ENCODE data around the gene GGT6. TPM values are rescaled to one million over a fixed set of nuclear protein-coding genes. Genes with fewer than 3 reads are reported as not detected.

GGT6 gene
- total RNA-seq, 2 donors from 2014 or later = 158 to 163 TPM

DNA sequence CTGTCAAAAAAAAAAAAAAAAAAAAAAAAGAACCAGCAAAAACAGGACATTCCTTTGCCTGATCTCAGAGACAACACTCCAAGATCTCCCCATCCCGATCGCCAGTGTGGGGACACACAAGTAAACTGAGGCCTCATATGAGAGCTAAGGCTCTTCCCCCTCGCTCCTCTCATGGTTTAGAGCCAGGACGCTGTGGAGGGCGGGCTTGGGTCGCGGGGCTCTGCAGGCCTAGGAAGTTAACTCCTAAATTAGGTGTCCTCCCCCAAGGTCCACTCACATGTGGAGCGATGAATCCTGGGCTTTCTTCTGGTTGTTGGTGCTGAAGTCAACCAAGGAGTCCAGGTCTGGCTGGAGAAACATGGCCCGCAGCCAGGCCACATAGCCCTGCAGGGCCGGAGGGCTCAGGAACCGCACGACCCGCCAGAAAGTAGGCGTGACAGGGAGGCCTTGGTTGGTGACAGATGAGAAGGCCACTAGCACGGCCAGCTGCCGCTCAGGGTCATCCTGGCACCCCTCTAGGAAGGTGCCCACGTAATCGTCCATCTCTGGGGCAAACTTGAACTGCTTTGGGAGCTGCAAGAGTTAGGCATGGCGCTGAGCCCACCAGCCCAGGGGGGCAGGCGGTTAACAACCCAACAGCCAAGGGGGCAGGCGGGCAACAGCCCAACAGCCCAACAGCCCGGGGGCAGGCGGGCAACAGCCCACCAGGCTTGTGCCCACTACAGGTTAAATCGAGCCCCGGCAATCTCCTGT, 10.4 kb downstream of the GGT6 start:
- Histone ChIP-seq H3K9me3 (no peaks in the 10 kb centered on the region), H3K4me1 (peaks cover 9% of the 10 kb centered on the region), H3K27me3 (no peaks in the 10 kb centered on the region), H3K36me3 (peaks cover 26% of the 10 kb centered on the region), H3K4me3 (no peak overlapping the region), H3K9ac (ENCODE audit: low read depth in 2 of 2, low read length in 2 of 2) (no peak overlapping the region), H3K27ac (no peak overlapping the region)
- intact Hi-C loops (cut with DNase I) = no loop called here
- no peak for DNase-seq
- TF ChIP-seq, protein P1, sequence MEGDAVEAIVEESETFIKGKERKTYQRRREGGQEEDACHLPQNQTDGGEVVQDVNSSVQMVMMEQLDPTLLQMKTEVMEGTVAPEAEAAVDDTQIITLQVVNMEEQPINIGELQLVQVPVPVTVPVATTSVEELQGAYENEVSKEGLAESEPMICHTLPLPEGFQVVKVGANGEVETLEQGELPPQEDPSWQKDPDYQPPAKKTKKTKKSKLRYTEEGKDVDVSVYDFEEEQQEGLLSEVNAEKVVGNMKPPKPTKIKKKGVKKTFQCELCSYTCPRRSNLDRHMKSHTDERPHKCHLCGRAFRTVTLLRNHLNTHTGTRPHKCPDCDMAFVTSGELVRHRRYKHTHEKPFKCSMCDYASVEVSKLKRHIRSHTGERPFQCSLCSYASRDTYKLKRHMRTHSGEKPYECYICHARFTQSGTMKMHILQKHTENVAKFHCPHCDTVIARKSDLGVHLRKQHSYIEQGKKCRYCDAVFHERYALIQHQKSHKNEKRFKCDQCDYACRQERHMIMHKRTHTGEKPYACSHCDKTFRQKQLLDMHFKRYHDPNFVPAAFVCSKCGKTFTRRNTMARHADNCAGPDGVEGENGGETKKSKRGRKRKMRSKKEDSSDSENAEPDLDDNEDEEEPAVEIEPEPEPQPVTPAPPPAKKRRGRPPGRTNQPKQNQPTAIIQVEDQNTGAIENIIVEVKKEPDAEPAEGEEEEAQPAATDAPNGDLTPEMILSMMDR (IDR thresholded peaks at IDR 0.05) = no peak

DNA sequence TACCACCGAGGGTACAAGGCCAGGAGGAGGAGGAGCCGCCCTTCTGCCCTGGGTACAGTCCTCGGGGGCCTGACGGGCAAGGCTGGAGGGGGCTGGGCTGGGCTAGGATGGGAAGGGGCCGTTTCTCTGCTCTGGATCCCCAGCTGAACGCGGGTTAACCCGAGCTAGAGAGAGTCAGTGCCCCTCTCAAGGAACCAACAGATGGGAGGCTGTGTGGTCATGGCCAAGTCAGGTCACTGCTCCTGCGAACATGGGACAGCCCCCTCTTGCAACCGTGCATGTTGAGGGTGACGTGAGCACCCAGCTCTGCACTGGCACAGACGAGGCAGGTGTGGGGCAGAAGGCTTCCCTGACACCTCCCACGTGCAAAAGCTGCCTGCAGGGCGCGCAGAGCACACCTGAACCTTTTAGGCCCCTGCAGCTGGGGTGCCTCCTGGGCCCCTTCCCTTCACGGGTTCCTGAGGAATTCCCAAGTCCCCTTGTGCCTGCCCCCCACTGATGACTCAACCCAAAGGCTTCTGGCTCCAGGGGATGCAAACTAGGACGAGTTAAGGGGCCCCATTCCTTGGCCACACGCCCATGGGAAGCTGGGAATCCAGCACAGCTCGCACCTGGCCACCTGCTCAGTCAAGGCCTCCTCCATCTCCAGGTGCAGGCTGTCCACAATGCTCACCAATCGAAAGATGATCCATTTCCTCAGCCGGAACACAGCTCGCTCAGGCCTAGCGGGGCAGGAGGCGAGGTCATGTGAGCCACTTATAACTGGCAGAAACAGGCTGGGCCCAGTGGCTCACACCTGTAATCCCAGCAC, 11.5 kb downstream of the GGT6 start:
- peaks cover under 1% of the 10 kb centered on the region for H3K4me1 ChIP-seq
- intact Hi-C loops (cut with DNase I) = no loop called here
- H3K4me3 ChIP-seq = no peak overlapping the region
- TF ChIP-seq, protein P1 (IDR thresholded peaks at IDR 0.05) = no peak
- peaks cover 31% of the 10 kb centered on the region for H3K36me3 ChIP-seq
- no peak for DNase-seq
- no peak overlapping the region for H3K27ac ChIP-seq
- no peaks in the 10 kb centered on the region for H3K27me3 ChIP-seq
- H3K9ac ChIP-seq (ENCODE audit: low read depth in 2 of 2, low read length in 2 of 2) = no peak overlapping the region
- H3K9me3 ChIP-seq = no peaks in the 10 kb centered on the region

DNA sequence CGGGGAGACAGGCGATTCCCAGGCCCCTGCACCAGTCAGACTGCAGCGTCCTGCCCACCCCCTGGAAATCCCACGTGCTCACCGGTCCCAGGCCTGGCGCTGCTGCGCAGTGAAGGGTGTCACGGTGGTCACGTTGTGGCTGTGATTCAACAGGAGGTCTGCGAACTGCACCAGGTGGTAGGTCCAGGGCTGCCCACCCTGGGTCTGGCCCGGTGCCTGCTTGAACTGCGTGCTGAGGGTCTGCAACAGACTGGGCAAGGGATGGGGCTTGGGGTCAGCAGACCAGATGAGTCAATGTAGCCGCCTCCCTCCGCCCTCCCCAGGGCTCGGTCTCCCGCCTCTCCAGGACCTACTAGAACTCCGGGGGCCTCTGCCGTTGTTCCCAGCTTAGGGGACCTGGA, 12.3 kb downstream of the GGT6 start:
- Histone ChIP-seq H3K9me3 (no peaks in the 10 kb centered on the region), H3K36me3 (peaks cover 31% of the 10 kb centered on the region)

DNA sequence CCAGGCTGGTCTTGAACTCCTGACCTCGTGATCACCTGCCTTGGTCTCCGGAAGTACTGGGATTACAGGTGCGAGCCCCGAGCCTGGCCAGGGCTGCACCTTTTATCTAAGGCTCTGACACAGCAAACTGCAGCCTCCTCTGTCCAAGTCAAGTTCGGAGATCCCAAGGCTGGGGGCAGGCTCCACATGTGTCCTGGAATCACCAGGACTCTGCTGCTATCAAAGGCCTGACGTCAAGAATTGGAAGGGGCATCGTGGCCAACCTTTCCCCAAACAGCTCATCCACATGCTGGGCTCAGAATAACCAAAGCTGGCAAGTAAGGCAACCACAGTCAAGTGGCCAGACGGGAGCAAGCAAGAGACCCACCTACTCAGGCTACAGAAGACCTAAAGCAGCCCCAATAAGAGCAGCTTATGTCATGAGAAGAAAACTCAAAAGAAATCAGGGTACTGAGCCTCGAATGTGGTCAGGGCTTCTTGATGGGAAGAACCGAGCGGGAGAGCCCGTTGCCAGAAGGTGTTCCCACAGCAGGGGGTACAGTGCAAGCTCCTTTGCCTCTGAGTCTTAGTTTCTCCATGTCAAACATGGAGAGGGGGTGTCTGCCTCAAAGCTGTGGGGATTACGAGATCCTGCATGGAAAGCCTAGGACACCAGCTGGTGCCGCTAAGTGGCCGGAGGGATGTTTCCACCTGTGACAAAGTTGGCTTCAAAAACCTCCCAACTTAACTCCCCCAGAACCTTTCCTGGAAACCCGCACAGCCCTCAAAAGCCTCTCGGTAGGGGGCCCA, 13.1 kb downstream of the GGT6 start:
- no peaks in the 10 kb centered on the region for H3K27me3 ChIP-seq
- no peak overlapping the region for H3K9ac ChIP-seq (ENCODE audit: low read depth in 2 of 2, low read length in 2 of 2)
- H3K4me3 ChIP-seq = no peak overlapping the region
- intact Hi-C loops (cut with DNase I) = no loop called here
- H3K9me3 ChIP-seq = no peaks in the 10 kb centered on the region
- peaks cover 30% of the 10 kb centered on the region for H3K36me3 ChIP-seq
- H3K27ac ChIP-seq = no peak overlapping the region
- no peaks in the 10 kb centered on the region for H3K4me1 ChIP-seq
- no peak for DNase-seq
- TF ChIP-seq, protein P1 (IDR thresholded peaks at IDR 0.05) = no peak

More for the DNA sequence above, 12.3 kb downstream of the GGT6 start:
- no peak overlapping the region for H3K27ac ChIP-seq
- H3K4me1 ChIP-seq = no peaks in the 10 kb centered on the region
- H3K4me3 ChIP-seq = no peak overlapping the region
- intact Hi-C loops (cut with DNase I) = no loop called here
- H3K9ac ChIP-seq (ENCODE audit: low read depth in 2 of 2, low read length in 2 of 2) = no peak overlapping the region
- DNase-seq = no peak
- H3K27me3 ChIP-seq = no peaks in the 10 kb centered on the region
- TF ChIP-seq, protein P1 (IDR thresholded peaks at IDR 0.05) = no peak

DNA sequence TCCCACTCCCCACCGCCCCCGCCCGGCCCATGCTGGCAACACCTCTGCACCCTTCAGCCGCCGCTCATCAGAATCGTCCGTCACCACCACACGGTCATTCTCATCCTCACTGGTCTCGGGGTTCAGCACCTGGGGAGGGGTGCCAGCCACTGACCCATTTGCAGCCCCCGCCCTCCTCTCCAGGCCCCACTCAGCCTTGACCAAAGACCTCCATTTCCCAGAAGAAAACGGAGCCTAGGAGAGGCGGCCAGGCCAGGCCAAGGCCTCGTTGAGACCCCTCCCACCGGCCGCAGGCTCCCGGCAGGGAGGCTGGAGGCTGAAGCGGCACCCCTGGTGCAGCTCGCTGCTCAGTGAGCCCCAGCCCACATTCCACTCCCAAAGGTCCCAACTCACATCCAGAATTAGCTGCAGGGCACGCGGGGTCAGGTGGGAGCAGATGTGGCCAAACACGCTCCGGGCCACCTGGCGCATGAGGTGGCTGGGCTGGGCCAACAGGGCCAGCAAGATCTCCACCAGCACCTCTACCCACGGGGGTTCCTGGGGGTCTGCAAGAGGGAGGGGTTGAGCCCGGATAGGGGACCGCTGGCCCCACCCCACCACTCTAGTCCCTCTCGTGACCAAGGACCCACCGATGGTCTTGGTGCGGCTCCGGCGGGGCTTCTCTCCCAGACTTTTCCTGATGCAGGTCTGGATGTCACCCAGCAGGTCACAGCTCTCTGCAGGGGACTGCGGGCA, 15.0 kb downstream of the GGT6 start:
- no peak overlapping the region for H3K9ac ChIP-seq (ENCODE audit: low read depth in 2 of 2, low read length in 2 of 2)
- peaks cover 22% of the 10 kb centered on the region for H3K36me3 ChIP-seq
- H3K27ac ChIP-seq = no peak overlapping the region
- no peak for DNase-seq
- TF ChIP-seq, protein P1 (IDR thresholded peaks at IDR 0.05) = no peak
- no peaks in the 10 kb centered on the region for H3K4me1 ChIP-seq
- intact Hi-C loops (cut with DNase I) = no loop called here
- no peaks in the 10 kb centered on the region for H3K9me3 ChIP-seq
- H3K4me3 ChIP-seq = no peak overlapping the region
- H3K27me3 ChIP-seq = no peaks in the 10 kb centered on the region

Data from colonic mucosa (tissue), 4 donors.